Activated CD4-positive, CD25-positive, alpha-beta regulatory T cell treated with anti-CD3 and anti-CD28 coated beads, Interleukin-2, amount 50 U/mL, for 24 hours (primary cell): Measurements from ENCODE around the gene OSBPL3.

ENCODE experiments used
- ATAC-seq, 2 donors: fragments of 150-1000 bp; cut with Tn5 transposase; one replicate each; pipeline ENCODE4 v1.10.0; 2021; ENCODE audit warnings: mild to moderate bottlenecking in 1 of 2, moderate library complexity in 1 of 2

OSBPL3 gene

DNA sequence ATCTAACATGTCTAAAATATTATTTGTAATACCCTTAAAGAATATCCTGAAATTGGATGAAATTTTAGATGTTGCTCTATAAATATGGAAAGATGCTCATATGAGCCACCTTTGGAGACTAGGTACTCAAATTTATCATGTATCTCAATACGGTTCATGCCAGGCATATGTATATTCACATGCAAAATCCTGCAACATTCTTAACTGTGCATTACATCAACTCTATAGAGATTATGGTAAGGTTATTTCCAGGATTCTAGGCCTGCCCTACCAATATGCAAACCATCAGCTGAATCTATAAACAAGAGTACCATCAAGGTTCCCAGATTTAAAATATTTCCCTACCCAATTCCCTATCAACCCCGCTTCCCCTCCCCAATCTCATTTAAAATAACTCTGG is 27.5 kb downstream of the OSBPL3 start:
- ATAC-seq: no peak

- ATAC-seq: no peak
Measured at GRCh38 chr7:24951441-24951980, 28.5 kb downstream of the OSBPL3 start.

- ATAC-seq: no peak
Measured at GRCh38 chr7:24949884-24950283, 30.1 kb downstream of the OSBPL3 start.

DNA sequence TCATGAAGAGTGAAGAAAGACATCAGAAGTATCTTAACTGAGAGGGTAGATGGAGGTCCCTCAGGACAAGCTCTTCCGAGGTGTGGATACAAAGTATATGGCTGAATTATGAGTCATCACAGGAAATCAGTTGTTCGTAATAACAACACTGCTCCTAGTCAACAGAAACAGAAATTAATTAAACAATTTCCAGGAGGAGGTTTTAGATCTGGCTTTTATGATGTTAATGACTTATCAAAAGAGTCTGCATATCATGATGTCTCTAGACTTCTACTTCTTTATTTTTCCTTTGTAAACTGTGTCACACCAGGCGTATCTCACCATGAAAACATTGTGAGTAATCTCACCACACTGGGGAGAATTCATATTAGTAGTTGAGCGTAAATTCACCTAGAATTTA is 31.2 kb downstream of the OSBPL3 start:
- peak; percentile 87 to 94 for ATAC-seq

GRCh38 chr7:24946467-24946866 is 33.5 kb downstream of the OSBPL3 start:
- ATAC-seq: no peak

DNA sequence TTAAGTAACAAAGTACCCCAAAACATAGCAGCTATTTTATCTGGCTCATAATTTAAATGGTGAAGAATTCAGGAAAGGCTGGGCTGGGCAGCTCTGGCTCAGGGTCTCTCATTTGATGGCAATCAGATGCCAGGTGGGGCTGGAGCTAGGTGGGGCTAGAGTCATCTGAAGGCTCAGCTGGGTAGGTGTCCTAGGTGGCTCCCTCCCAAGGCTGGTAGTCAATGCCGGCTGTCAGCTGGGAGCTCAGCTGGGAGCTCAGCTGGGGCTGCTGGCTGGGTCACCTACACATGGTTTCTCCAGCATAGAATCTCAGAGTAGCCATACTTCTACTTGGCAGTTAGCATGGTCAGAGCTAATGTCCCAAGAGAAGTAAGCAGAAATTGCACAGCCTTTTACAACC is 34.1 kb downstream of the OSBPL3 start:
- ATAC-seq: no peak

DNA sequence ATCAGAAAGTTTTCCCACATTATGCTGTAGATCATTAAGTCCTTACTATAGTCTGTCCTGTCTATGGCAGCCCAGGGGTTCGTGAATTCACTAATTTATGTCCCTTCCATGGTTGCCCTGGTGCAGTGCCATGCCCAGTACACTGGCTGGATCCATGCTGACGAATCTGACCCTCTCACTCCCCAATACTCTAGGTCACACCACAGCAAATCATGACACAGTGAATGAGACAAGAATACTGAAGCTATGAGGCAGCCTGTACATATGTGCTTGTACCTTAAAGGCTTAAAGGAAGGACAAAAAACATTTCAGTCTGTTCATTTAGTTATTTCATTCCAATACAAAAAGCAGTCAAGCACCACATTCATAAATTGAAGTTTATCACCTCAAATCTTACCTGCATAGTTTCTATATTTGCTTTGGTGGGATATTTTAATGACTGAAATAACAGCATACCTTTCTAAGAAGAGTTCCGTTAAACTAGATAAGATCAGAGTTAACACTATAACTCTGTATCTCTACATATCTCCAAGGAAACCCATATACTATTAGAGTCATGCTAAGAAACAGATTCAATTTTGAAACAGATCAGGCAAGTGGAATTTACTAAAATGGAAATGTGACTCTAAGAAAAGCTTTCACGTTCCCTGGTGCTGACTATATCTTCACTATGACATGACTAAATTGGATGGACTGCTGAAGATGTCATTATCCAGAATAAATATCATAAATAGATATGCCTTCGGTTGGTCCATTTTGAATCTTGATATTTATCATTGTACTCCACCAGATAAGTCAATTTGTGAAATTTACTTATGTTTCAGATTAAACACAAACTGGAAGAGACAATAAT is 36.7 kb downstream of the OSBPL3 start:
- ATAC-seq: peak; percentile 17 to 74

GRCh38 chr7:24942226-24942625 is 37.8 kb downstream of the OSBPL3 start:
- no peak for ATAC-seq

- no peak for ATAC-seq
Measured at GRCh38 chr7:24939416-24939815, 40.6 kb downstream of the OSBPL3 start.

- ATAC-seq: no peak
Measured at GRCh38 chr7:24936121-24936824, 43.7 kb downstream of the OSBPL3 start.

- no peak for ATAC-seq
Measured at GRCh38 chr7:24933298-24933697, 46.7 kb downstream of the OSBPL3 start.

DNA sequence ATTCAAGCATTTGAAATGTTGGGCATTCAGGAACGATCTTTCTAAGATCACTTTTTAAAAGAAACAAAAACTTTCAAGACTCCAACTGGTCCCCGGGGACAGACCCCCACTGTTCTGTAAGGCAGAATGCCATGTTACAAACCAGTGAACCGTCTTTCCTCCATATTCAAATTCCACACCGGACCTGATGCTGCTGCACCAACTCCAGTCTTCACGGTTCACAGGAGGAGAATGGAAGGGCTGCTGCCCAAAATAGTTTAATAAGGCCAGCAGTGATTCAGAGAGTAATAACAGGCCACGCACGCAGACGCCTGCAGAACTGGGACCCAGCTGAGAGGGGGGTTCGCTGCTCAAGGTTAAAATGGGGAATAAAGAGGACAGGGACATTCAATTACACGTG is 47.2 kb downstream of the OSBPL3 start:
- no peak for ATAC-seq

- no peak for ATAC-seq
Measured at GRCh38 chr7:24932389-24932788, 47.6 kb downstream of the OSBPL3 start.

- no peak for ATAC-seq
Measured at GRCh38 chr7:24931844-24932243, 48.1 kb downstream of the OSBPL3 start.

GRCh38 chr7:24930856-24931255 is 49.1 kb downstream of the OSBPL3 start:
- ATAC-seq: no peak

- ATAC-seq: no peak
Measured at GRCh38 chr7:24926623-24927524, 53.1 kb downstream of the OSBPL3 start.

DNA sequence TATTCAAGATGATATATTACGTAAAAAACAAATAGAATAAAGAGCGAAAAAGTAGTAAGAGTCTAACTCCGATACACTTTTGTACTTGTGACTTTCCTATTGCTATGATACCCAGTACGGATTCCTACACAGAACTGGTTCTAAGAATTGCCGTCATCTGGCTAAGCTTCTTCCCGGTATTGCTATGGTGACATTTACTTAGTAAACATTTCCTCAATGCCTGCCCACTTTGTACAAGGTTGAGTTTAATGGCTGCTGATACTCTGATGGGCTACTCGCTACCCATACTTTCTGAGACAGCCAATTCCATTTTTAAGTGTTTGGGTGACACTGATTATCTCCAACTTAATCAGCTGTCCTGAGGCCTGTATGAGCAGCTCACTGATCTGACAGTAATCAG is 55.6 kb downstream of the OSBPL3 start:
- no peak for ATAC-seq

DNA sequence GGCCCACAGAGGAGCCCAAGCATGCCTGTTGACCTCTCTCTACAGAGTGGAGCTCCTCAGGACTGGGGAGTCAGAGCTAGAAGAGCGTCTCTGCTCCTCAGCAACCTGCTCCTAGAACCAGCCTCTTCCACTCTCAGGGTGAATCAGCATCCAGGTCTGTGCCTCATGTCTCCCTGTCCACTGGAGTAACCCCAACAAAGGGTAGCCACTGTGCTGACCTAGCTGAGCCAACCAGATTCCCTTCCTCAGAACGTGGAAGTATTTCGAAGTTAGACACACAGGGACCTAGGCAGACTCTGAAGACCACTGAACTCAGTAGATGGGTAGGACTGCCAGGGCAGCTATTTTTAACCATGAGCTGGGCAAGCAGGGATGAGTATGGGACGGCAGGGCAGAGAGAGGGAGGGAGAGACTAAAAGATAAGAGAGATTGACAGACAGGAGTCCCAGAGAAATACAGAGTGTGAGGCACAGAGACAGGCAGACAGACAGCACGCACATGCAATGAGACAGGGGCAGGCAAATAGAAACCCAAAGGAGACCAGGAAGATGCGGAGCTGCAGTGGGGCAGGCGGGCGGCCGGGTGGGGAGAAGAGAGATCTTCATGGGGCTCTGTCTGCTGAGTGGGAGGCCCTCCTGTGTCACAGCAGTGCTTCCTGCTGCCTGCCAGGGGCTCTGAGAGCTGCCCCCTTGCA is 56.7 kb downstream of the OSBPL3 start:
- ATAC-seq: no peak

DNA sequence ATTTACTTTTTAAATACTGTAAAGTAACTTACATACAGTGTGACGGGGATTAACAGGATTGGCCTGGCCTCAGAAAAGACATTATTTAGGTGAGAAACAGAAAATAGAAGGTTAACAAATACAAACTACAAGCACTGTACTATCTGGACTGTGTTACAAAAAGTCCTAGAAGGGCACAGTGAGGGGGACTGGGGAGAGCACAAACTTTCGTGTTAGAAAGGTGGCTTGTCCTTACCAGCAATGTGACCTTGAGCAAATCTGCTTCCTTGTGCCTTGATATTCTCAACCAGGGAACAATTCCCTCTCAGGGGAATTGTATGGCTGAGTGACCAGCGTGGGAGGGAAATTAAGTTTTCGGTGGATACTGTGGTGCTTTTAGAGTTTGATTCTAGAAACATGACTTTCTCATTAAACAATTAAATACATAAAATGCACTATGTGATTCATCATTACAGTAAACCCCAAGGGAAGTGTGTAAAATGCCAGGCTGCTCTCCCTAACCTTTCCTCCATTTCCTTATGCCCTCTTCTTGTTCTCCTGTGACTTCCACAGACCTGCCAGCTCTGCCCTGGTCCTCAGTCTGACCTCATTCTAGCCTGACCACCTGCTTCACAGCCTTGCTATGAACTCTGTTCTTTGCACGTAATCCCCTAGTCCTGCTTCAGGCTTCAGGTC is 57.7 kb downstream of the OSBPL3 start:
- ATAC-seq: no peak

GRCh38 chr7:24921362-24921679 is 58.7 kb downstream of the OSBPL3 start:
- no peak for ATAC-seq

DNA sequence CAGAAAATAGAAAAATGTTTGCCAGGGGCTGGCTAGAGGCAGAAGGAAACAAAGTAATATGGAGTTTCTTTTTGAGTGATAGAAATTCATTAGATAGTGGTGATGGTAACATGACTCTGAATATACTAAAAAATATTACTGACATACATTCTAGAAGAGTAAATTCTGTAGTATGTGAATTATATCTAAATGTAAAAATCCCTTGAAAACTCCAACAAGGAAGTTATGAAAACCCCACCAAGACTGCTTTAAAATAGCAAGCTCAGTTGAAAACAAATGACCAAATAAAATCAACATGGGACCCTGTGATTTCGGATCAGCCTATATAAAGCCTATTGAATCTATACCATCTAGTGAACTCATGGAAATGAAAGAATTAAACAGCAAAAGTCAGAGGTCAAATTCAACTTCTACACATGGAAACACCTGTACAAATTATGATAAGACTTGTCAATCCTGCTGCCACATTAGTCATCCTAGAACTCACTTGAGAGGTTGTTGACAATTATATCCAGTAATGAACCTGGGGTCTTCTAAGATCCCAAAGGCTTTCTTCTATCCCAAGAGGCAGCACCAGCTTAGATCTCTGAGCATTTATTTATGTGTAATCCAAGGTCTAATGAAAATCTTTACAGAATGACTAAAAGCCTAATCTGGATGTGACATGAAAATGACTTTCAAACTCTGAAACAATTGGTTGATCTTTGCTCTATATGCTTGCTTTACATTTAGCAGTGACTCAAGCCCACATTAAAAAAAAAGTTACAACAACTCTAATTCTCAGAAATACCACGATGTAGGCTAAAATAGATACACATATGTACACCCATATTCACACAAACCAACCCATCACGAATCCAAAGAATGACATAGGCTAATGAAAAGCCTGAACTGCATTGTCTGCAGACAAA is 59.3 kb downstream of the OSBPL3 start:
- peak; percentile 83 for ATAC-seq
